Measurements from ENCODE around the gene HSPA6. TPM values are rescaled to one million over a fixed set of nuclear protein-coding genes. Genes with fewer than 3 reads are reported as not detected.
"Not testable (repeated sequence)": the region's sequence is repeated elsewhere in the genome, so short reads cannot be mapped to it uniquely, and the experiment has no call there.

Gene HSPA6
- total RNA-seq, 1 donor from 2014 or later: 0.77 TPM

DNA sequence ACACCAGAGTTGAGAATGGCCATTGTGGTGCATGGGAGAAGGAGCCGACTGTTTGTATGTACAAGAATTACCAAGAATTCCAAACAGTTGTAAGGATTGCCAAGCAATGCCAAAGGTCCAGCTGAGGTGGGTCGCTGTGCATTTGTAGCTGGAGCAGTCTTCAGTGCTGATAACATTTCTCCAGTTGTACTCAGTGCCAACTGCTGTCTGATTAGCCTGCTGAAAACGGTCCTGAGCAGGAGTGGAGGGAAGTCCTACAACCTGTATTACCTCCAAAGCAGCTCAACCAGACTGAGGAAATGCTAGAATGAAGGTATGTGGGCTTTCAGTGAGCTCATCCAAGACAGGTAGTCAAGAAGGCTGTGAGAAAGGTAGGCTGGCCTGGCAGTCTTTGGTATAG is 31.8 kb downstream of the HSPA6 start:
- not testable (repeated sequence) for H3K4me3 Mint-ChIP-seq; H3K27ac Mint-ChIP-seq; DNase-seq (ENCODE audit: extremely low spot score, unreplicated experiment); H3K9me3 Mint-ChIP-seq; H3K36me3 Mint-ChIP-seq; H3K4me1 Mint-ChIP-seq (ENCODE audit: unreplicated experiment)
- peaks cover 29% of the 10 kb centered on the region for H3K27me3 Mint-ChIP-seq

DNA sequence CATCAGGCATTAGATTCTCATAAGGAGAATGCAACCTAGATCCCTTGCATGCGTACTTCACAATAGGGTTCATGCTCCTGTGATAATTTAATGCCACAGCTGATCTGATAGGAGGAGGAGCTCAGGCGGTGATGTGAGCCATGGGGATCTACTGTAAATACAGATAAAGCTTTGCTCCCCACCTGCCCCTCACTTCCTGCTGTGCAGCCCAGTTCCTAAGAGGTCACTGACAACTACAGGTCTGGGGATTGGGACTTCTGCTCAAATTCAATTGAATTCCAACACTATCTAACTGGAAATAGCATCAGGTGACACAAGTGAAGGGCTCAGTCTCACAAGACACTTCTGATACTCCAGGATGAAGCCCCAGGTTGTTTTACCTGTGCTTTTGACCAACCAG is 32.6 kb downstream of the HSPA6 start:
- H3K27me3 Mint-ChIP-seq: peaks cover 36% of the 10 kb centered on the region
- H3K9me3 Mint-ChIP-seq; H3K4me1 Mint-ChIP-seq (ENCODE audit: unreplicated experiment); DNase-seq (ENCODE audit: extremely low spot score, unreplicated experiment); H3K4me3 Mint-ChIP-seq; H3K36me3 Mint-ChIP-seq; H3K27ac Mint-ChIP-seq: not testable (repeated sequence)

DNA sequence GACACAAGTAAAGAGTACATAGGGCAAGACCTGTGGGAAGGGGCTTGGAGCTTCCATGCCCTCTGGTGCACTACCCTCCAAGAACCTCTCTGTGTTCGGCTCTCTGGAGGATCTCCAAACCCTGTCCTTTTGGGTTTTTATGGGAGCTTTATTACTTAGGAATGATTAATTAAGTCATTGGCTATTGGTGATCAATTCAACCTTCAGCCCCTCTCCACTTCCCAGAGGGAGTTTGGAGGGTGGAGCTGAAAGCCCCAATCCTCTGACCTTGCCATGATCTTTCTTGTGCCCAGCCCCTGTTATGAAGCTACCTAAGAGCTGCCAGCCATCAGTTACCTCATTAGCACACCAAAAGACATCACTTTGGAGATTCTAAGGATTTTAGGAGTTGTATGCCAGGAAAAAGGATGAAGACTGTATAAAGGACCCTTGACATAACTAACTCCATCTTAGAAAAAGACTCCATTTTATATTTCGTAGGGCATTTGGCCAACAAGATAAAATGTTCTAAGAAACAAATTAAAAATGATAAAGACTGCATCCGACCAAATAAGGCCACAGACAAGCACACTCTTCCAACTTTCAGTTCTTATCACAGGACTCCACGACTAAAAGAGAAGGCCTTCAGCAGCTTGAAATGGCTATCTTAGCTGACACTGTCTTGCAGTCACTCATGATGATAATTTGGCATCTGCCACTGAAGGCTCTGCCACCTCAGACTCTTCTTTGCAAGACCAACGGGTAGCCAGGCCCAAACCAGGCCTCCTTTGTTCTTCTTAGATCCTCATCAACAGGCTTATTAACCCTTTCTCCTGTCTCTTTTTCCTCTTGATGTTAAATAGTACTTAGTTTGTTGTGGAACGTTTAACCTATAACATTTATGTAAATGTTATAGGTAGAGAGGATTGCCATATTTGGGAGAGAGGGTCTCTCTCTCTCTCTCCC is 33.4 kb downstream of the HSPA6 start:
- H3K4me3 Mint-ChIP-seq; H3K9me3 Mint-ChIP-seq; H3K27ac Mint-ChIP-seq; DNase-seq (ENCODE audit: extremely low spot score, unreplicated experiment); H3K36me3 Mint-ChIP-seq; H3K4me1 Mint-ChIP-seq (ENCODE audit: unreplicated experiment): not testable (repeated sequence)
- peaks cover 41% of the 10 kb centered on the region for H3K27me3 Mint-ChIP-seq

DNA sequence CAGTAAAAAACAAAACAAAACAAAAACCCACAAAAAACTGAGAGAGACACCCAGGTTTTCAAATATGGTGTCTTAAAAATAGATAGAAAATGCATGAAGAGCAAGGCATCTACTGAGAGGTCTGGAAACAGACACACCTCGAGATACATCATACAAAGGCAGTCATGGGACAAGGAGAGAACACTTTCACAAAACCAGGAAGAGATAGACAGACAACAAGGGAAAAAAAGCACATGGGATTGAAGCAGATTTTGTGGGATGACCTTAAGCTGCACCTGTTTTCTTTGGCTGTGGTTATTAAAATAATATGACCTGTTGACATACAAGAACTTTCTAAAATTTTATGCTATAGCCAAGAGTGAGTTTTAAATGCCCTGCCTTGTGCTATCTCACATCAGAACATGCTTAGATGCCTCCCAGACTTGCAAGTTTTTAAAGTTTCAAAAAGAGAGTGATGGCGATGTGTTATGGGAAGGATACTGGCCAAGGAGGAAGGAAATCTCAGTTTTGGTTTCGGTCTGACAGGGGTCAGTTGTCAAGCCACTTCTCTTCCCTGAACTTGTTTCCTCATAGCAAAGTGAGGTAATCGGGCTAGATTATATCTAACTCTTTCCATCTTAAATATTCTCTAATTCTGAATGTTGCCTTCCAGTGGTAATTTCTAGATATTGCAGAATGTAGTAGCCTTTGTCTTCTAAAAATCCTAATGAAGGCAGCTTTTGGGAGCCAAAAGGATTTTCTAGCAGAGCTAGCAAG is 36.8 kb downstream of the HSPA6 start:
- Mint-ChIP-seq H3K27ac (peak overlapping the region; percentile 80), H3K27me3 (peaks cover 50% of the 10 kb centered on the region)
- not testable (repeated sequence) for DNase-seq (ENCODE audit: extremely low spot score, unreplicated experiment); H3K4me1 Mint-ChIP-seq (ENCODE audit: unreplicated experiment); H3K36me3 Mint-ChIP-seq; H3K9me3 Mint-ChIP-seq; H3K4me3 Mint-ChIP-seq

DNA sequence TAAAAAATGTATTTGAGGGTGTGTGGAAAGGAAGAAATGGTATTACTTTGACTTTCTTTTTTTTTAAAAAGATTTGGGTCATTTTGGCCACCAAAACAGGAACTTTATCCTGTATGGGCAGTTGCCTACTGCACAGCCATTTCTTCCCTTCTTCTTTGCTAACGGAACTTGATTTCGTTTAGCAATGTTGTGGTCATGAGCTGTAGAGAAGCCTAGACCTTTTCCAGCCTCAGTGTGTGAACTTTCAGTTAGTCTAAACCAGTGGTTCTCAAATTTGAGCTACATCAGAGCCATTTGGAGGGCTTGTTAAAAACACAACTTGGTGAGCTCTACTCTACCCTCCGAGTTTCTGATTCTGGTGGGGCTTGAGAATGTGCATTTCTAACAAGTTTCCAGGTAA is 38.1 kb downstream of the HSPA6 start:
- not testable (repeated sequence) for H3K4me1 Mint-ChIP-seq (ENCODE audit: unreplicated experiment); H3K36me3 Mint-ChIP-seq; H3K4me3 Mint-ChIP-seq; DNase-seq (ENCODE audit: extremely low spot score, unreplicated experiment); H3K27ac Mint-ChIP-seq; H3K9me3 Mint-ChIP-seq
- H3K27me3 Mint-ChIP-seq: peaks cover 52% of the 10 kb centered on the region

DNA sequence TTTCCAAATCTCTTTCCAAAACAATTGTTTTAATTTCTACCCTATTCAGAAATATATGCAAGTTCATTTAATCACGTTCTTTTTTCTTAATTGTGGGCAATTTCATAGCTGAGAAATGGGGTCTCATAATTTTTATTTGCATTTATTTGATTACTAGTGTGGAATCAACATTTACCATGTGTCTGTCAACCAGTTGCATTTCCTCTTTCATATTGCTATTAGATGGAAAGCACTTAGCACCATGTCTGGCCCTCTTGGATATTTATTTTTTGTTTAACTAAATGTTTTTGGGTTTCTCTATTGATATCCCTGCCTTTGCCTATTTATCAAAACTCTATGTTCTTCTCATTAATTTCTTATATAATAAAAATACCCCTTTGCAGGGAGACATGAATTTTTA is 39.2 kb downstream of the HSPA6 start:
- not testable (repeated sequence) for H3K36me3 Mint-ChIP-seq; H3K4me3 Mint-ChIP-seq; H3K27ac Mint-ChIP-seq; DNase-seq (ENCODE audit: extremely low spot score, unreplicated experiment); H3K4me1 Mint-ChIP-seq (ENCODE audit: unreplicated experiment); H3K9me3 Mint-ChIP-seq
- peaks cover 49% of the 10 kb centered on the region for H3K27me3 Mint-ChIP-seq

DNA sequence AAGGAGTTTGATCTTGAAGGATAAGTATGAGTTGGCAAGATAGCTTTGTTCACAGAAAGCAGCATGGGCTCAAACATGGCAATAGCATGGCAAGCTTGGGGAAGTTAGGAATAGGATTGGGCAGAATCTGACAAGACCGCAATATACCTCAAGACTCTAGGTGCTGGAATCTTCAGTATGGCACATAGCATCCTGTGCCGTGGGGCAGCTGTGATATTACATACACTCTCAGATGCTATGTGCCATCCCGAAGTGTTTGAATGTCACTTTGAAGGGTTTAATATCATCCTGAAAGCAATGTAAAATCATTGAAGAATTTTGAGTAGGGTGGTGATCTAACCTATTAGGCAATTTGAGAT is 42.2 kb downstream of the HSPA6 start:
- peaks cover 34% of the 10 kb centered on the region for H3K27me3 Mint-ChIP-seq
- not testable (repeated sequence) for H3K36me3 Mint-ChIP-seq; DNase-seq (ENCODE audit: extremely low spot score, unreplicated experiment); H3K4me1 Mint-ChIP-seq (ENCODE audit: unreplicated experiment); H3K4me3 Mint-ChIP-seq; H3K9me3 Mint-ChIP-seq
- H3K27ac Mint-ChIP-seq: peak overlapping the region; percentile 17

DNA sequence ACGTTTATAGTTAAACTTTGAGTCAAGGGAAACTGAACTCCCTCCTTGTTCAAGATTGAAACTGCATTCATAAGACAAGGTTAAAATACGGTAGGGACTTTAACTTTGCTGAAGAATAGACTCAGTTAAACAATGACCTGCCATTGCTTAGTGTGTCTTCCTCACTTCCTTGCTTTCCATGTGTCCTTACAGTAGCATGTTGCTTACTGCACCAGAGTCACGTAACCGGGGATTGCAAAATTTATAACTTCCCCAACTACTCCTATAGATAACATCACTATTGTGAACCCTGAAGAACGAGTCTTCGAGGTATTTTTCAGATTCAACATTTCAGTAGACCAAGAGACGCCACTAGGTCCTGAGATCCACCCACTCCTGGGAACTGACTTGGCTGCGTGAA is 47.4 kb downstream of the HSPA6 start:
- not testable (repeated sequence) for H3K36me3 Mint-ChIP-seq; H3K27ac Mint-ChIP-seq; H3K4me3 Mint-ChIP-seq; DNase-seq (ENCODE audit: extremely low spot score, unreplicated experiment); H3K4me1 Mint-ChIP-seq (ENCODE audit: unreplicated experiment); H3K27me3 Mint-ChIP-seq; H3K9me3 Mint-ChIP-seq

Other genes with a start within 250 kb of the HSPA6 start
- gene MPZ, start 214.6 kb upstream of the HSPA6 start, total RNA-seq (ENCODE audit: low replicate concordance): 0.76 and 3.6 TPM in 2 replicates
- gene SDHC, start 210.2 kb upstream of the HSPA6 start, total RNA-seq (ENCODE audit: low replicate concordance): 206 and 235 TPM in 2 replicates
- 0.76 and 13.5 TPM in 2 replicates for gene CFAP126, start 156.7 kb upstream of the HSPA6 start, total RNA-seq (ENCODE audit: low replicate concordance)
- 0.62 and 2.1 TPM in 2 replicates for gene FCGR2A, start 19.1 kb upstream of the HSPA6 start, total RNA-seq (ENCODE audit: low replicate concordance)
- gene FCGR3A, start 25.3 kb downstream of the HSPA6 start, total RNA-seq (ENCODE audit: low replicate concordance): 0.17 TPM in 1 of 2 replicates, not detected in the other
- gene FCGR3B, start 106.6 kb downstream of the HSPA6 start, total RNA-seq (ENCODE audit: low replicate concordance): not detected in 2 replicates
- 0.19 and 0.33 TPM in 2 replicates for gene FCGR2B, start 138.6 kb downstream of the HSPA6 start, total RNA-seq (ENCODE audit: low replicate concordance)
- gene FCRLA, start 182.7 kb downstream of the HSPA6 start, total RNA-seq (ENCODE audit: low replicate concordance): 0.22 TPM in 1 of 2 replicates, not detected in the other
- gene FCRLB, start 197.0 kb downstream of the HSPA6 start, total RNA-seq (ENCODE audit: low replicate concordance): 0.45 and 0.82 TPM in 2 replicates
- gene DUSP12, start 225.2 kb downstream of the HSPA6 start, total RNA-seq (ENCODE audit: low replicate concordance): 23.7 and 34.0 TPM in 2 replicates
- gene ATF6, start 241.8 kb downstream of the HSPA6 start, total RNA-seq (ENCODE audit: low replicate concordance): 21.7 and 22.9 TPM in 2 replicates